GM12875 (cell line): Measurements from ENCODE around the gene LIMK2.
"Not testable (repeated sequence)": the region's sequence is repeated elsewhere in the genome, so short reads cannot be mapped to it uniquely, and the experiment has no call there.

ENCODE experiments used
- H3K4me3 ChIP-seq: one replicate; pipeline ENCODE4 v1.5.1; 2011; ENCODE audit warnings: low read depth, low read length, control low read depth
- CTCF ChIP-seq: IDR thresholded peaks from 2 replicates; pipeline ENCODE4 v1.5.1; 2011; ENCODE audit warnings: low read depth, mild to moderate bottlenecking, control low read depth, inconsistent platforms, low read length, moderate library complexity, borderline replicate concordance; ENCODE audit not compliant: insufficient read depth

Gene LIMK2

DNA sequence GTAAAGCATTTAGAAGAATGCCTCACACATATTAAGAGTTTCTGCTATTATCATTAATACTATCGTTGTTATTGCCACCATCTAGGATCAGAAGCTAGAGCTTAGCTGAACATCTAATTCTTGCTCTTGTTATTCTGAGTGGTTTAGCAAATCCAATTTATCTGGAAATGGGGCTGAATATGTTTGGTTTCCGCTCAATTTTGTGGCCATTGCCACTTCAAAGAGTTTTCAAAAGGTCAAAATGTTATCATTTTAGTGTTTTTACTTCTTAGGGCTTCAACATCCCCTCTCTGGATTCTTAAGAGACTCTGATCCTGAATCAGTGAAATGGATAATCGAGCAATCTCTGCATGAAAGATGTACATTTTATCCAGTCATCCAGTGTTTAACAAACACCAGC, 90.4 kb downstream of the LIMK2 start:
- TF ChIP-seq CTCF, result no peak

GRCh38 chr22:31305194-31305593, 93.1 kb downstream of the LIMK2 start:
- no peak for TF ChIP-seq CTCF
- no peak overlapping the region for H3K4me3 ChIP-seq

More for the DNA sequence above, 90.4 kb downstream of the LIMK2 start:
- no peak overlapping the region for H3K4me3 ChIP-seq

DNA sequence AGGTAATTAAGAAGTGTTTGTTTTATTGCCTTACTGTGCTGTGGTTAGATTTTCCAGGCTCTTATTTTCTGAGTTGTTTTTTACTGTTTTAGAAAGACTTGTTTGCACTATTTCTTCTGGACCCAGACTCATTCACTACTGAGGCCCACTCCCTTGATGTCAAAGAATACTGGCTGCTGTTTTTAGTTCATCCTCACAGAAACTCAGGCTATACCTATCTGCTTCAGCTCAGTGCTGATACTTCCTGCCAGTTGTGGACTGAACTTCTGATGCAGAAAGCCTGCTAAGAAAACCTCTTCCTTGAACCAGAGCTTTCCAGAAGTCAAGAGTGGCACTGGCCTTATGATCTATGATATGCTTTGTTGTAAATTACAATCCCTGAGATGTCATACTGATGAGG, 96.1 kb downstream of the LIMK2 start:
- no peak overlapping the region for H3K4me3 ChIP-seq
- no peak for TF ChIP-seq CTCF

DNA sequence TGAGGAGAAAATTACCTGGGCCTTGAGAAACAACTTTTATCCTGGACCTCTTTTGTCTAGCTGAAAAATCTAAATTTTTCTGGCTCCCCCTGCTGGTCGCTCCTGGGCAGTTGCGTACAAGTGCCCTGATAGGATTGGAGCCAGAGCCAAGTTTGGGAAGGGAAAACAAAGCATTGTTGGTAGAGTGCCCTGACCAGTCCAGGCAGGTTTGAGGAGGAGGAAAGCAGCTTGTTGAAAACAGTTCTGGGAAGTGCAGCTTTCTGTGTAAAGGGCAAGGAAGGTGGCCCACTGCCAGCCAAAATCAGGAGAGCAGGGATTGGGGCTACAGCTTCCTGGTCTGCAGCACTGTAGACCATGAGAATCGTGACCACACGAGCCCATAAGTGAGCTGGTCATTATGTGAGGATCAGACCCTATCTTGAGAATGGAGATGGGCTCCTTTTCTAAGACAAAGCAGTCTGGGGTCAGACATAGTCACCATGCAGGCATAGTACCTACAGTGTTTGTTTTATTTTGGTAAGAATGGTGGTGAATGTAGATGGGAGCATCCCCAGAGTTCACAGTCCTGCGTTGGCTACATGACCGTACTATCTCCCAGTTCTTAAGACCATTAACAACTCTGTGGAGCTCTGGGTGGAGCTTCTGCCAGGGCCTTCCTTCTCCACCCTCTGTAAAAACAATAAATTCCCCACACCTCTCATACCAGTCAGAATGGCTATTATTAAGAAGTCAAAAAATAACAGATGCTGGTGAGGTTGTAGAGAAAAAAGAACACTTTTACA, 101.5 kb downstream of the LIMK2 start:
- TF ChIP-seq CTCF, result peak; percentile 83
- no peak overlapping the region for H3K4me3 ChIP-seq

- not testable (repeated sequence) for H3K4me3 ChIP-seq
Observed at GRCh38 chr22:31314220-31314619, 102.1 kb downstream of the LIMK2 start.

DNA sequence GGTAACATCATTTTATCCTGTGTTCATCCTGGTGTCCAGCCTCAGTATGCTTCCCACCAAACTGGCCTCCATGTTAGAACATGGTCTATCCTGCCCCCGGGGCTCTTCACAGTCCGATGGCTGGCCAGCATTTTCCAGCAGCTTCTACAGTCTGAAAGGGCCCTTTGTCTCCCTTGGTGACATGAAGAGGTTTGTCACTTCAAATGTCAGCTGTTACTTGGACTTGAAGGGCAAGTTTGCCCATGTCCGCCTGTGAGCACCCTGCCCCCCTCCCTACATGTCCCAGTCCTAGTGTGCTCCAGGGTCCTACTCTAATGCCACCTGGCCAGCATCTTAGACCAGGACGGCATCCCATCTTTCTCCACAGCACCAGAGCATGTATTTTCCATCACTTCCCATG, 109.3 kb downstream of the LIMK2 start:
- TF ChIP-seq CTCF, result no peak
- H3K4me3 ChIP-seq, result no peak overlapping the region

GRCh38 chr22:31323578-31324550, 111.8 kb downstream of the LIMK2 start:
- no peak overlapping the region for H3K4me3 ChIP-seq
- no peak for TF ChIP-seq CTCF
